Fibroblast of skin of right quadriceps (primary cell): Measurements from ENCODE around the gene PRR23A.
"Not testable (repeated sequence)": the region's sequence is repeated elsewhere in the genome, so short reads cannot be mapped to it uniquely, and the experiment has no call there.

Source experiments
- DNase-seq: peaks from one replicate; pipeline ENCODE4 v3.0.0-alpha.2; 2013

The PRR23A gene

DNA sequence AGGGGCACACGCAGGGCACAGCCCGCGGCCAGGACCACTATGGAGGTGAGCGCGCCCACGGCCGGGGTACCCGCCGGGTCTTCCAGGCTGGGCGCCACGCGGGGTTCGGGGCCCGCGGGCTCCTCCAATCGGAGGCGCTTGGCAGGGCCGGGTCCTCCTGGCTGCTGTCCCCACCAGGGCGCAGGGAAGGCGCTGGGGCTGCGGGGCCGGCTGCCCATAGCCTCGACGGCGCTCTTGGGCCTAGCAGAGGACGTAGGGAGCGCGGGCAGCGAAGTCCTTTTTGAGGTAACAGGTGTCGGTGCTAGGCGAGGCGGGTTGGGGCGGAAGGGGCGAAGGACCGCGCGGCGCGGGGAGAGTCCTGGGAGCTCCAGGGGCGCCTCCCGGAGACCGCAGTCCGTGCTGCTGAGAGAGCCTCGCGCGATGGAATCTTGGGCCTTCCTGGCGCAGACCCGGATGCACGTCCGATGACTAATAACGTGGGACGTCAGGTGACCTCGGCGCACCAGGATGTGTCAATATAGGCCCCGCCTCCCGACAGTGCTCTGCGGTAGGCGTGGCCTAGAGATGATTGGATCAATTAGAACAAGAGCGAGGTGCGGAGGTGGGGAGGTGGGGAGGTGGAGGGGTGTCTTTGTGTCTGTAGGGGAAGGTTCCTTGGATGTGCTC is at the start of gene PRR23A:
PRR23A (minus strand) TSS at position 218 of the 666 bp plus-strand sequence; CDS start at position 218, 0 bp downstream.
- no peak for DNase-seq

GRCh38 chr3:139052802-139053600 is 46.9 kb upstream of the PRR23A start:
- no peak for DNase-seq

DNA sequence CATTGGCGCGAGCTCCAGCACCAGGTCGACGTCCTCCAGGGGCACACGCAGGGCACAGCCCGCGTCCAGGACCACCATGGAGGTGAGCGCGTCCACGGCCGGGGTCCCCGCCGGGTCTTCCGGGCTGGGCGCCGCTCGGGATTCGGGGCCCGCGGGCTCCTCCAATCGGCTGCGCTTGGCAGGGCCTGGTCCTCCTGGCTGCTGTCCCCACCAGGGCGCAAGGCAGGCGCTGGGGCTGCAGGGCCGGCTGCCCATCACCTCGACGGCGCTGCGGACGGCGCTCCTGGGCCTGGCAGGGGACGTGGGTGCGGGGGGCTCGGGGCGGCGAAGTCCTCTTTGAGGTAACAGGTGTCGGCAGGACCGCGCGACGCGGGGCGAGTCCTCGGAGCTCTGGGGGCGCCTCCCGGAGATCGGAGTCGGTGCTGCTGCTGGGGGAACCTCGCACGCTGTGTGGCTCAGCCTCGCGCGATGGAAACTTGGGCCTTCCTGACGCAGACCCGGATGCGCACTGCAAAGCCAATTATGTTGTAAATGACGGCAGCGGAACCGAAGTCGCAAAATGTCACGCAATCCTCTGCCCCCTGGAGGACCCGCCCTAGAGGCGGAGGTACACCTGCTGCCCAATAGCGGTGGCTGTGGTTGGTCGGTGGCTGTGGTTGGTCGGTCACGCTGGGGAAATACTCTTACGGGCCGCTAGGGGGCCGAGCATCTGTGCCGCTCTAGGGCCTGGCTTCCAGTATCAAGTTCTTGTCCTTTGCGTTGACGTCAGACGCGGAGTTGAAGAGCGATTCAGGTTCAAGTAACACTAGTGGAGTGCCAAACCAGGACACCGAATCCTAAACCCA is 38.5 kb upstream of the PRR23A start, which contains the start of gene PRR23C:
PRR23C (minus strand) TSS at position 527 of the 845 bp plus-strand sequence; CDS start at position 255, 272 bp downstream.
- DNase-seq, result no peak

- DNase-seq, result no peak
Observed at GRCh38 chr3:139043554-139044365, 37.7 kb upstream of the PRR23A start.

- no peak for DNase-seq
Observed at GRCh38 chr3:139037478-139037877, 31.4 kb upstream of the PRR23A start.

DNA sequence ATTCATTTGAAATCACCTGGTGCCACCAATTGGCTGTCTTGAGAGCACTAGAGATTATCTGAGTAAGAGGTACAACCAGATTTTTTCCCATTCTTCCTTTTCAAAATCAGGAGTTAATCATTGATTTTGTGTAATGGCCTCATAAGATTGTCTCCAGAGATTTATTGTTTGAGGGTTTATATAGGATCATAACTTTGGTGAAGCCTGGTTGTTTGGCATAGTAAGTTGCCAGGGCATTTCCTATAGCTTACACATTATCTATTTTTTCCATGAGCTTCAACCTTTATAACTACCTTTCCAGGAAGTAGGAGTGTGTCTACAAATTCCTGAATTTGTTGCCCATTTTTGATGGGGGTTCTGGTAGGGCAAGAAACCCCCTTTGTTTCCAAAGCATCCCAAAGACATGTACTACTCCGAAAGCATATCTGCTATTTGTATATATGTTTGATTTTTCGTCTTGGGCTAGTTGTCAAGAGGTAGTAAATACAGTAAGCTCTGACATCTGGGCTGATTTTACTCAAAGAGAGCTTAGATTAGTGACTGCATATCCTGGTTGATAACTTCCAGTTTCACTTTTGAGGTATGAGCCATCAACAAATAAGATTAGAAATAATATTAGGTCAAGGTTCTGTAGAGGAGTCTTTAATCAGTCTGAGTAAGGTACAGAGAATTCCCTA is 26.4 kb upstream of the PRR23A start:
- DNase-seq, result no peak

DNA sequence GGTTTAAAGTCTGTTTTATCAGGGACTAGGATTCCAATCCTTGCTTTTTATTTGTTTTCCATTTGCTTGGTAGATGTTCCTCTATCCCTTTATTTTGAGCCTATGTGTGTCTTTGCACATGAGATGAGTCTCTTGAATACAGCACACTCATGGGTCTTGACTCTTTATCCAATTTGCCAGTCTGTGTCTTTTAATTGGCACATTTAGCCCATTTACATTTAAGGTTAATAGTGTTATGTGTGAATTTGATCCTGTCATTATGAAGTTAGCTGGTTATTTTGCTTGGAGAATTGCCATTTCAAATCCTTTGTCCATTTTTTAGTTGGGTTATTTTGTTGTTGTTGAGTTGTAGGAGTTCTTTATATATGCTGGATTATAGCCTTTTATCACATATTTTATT is 24.5 kb upstream of the PRR23A start:
- DNase-seq, result not testable (repeated sequence)

DNA sequence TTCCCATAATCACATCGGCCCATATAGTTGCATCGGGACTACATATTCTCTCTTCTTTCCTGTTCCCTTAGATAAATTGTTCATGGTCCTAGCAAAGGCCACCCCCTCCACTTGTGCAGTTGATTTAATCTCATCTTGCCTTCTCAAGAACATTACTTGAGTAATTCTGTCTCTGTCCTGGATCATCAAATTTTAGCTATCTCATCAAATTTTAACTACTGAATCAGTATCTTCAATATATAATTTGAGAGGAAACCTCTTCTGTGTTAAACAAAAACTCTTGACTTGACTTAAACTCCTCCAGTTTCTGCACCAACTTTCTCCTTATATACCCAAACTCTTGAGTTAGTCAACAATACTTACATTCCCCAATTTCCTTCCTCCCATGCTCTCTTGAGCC is 18.9 kb upstream of the PRR23A start:
- no peak for DNase-seq

GRCh38 chr3:139020868-139021234 is 14.8 kb upstream of the PRR23A start, which contains the start of gene PRR23B:
PRR23B (minus strand) TSS chr3:139020926; CDS start chr3:139020661, 265 bp downstream.
- no peak for DNase-seq

DNA sequence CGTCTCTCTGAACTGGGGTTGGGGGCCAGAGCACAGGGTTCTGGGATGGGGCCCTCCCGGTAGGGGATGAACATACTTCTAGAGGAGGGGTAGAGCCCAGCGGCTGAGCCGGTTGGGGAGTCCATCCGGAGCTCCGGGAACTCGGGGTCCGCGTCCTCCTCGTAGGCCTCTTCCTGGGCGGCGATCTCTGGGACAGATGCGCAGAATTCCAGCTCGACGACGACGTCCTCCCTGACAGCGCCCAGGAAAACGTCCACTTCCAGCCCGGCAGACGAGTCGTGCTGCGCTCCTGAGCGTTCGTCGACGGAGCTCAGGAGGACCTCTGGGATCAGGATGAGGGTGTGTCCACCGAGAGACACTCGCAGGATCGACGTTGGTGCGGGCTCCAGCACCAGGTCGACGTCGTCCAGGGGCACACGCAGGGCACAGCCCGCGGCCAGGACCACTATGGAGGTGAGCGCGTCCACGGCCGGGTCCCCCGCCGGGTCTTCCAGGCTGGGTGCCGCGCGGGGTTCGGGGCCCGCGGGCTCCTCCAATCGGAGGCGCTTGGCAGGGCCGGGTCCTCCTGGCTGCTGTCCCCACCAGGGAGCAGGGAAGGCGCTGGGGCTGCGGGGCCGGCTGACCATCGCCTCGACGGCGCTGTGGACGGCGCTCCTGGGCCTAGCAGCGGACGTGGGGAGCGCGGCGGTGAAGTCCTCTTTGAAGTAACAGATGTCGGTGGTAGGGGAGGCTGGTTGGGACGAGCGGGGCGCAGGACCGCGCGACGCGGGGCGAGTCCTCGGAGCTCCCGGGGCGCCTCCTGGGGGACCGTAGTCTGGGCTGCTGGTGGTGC is 14.2 kb upstream of the PRR23A start:
- no peak for DNase-seq

DNA sequence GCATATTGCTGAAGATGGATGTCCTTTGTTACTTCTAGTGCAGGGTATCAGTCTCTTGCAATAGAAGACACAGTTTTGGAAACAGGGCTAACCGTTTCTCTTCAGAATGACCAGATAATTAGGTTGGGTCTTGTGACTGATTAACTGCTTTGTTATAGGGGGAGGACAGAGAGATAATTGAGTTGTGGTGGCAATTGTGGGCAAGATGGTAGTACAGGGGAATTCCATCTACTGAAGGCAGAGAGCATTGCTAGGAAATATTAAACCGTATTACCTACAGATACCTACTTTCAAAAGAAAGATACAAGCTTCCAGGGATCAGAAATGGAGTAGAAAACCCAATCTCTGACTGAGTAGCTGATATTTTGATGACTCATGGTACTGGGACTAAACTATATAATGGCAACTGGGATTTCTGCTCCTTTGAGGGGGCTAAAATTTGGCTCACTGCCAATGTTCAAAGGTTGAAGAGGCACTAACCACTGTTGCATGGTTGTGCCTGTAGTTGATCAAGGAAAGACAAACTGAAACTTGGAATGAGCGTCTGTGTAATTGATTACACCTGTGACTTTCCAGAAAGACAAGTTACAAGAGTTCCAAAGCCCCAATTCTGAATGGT is 10.5 kb upstream of the PRR23A start:
- DNase-seq, result no peak

DNA sequence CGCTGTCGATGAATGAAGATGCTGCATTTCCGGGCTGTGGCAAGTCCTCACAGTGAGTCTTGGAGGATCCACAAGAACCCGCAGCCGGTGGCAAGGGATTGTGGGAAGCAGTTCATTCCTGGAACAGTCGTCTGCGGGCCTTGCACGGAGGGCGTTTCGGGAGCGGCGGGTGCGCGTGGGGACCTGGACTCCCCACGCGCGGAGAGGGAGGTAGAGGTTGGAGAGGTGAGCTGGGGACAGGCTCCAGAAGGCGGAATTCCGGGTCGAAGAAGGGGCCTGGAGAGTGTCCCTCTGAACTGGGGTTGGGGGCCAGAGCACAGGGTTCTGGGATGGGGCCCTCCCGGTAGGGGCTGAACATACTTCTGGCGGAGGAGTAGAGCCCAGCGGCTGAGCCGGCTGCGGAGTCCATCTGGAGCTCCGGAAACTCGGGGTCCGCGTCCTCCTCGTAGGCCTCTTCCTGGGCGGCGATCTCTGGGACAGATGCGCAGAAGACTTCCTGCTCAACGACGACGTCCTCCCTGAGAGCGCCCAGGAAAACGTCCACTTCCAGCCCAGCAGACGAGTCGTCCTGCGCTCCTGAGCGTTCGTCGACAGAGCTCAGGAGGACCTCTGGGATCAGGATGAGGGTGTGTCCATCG is 593 bp downstream of the PRR23A start:
- no peak for DNase-seq

- no peak for DNase-seq
Observed at GRCh38 chr3:138995706-138996105, 10.4 kb downstream of the PRR23A start.

DNA sequence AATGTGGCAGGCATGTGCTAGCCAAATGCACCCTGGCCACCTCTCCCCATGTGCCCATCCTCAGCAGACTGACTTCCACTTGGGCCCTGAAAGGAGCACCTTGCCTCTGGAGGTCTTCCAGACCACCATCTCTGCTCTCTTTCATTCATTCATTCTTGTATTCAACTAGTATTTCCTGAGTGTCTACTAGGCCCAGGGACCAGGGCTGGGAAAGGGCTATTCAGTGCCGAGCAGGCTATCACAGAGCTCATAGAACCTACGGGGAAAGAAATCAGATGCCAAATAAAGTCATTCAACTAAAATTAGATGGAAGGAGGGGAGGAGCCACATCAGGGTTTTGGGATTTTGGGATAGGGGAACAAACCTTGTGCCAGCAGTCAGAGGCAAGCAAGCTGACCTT is 18.9 kb downstream of the PRR23A start:
- no peak for DNase-seq

GRCh38 chr3:138985932-138986331 is 20.1 kb downstream of the PRR23A start:
- no peak for DNase-seq

GRCh38 chr3:138984816-138985215 is 21.3 kb downstream of the PRR23A start:
- DNase-seq, result no peak

- no peak for DNase-seq
Observed at GRCh38 chr3:138976047-138976446, 30.0 kb downstream of the PRR23A start.

- no peak for DNase-seq
Observed at GRCh38 chr3:138975351-138975750, 30.7 kb downstream of the PRR23A start.

DNA sequence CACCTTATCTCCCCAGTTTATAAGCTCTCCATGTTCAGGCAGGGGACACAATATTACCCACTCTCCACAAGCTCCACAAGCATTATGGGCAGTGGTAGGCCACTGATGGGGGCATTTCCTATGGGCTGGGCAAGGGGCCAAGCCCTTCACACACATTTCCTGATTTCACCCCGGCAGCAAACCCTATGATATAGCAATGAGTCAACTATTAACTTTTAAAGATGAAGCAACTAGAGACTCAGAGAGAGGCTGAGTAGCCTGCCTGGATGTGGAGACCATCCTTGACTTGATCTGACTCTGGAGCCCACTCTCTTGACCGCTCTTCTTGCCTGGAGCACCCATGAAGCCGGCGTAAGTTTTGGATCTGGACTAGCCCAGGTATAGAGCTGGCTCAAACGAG is 31.6 kb downstream of the PRR23A start:
- peak; percentile 26 for DNase-seq

DNA sequence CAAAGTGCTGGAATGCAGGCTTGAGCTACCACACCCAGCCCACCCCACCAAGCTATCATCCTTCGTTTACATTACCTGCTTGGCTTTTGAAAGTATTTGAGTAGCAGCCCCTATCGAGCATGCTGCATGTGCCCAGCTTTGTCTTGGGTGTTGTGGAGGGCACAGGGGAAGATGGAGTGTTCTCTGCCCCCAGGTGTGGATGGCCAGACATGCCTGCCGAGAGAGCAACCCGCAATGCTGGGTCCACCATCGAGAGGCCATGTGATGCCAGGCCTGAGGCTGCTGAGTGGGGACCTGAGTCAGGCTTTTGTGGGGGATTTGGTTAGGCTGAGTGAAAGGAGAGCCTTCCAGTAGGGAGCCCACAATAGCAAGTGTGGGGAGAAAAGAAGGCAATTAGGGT is 33.1 kb downstream of the PRR23A start:
- DNase-seq, result no peak
